Stimulated activated CD8-positive, alpha-beta memory T cell treated with anti-CD3 and anti-CD28 coated beads, Interleukin-15, amount 100 ng/mL, for 24 hours (primary cell): ENCODE measurements around the gene RPL14.
"Not testable (repeated sequence)": the region's sequence is repeated elsewhere in the genome, so short reads cannot be mapped to it uniquely, and the experiment has no call there.

ENCODE experiments used
- DNase-seq: peaks from one replicate; pipeline ENCODE4 v3.0.0-alpha.2; 2020; ENCODE audit warnings: low read depth

The RPL14 gene

DNA sequence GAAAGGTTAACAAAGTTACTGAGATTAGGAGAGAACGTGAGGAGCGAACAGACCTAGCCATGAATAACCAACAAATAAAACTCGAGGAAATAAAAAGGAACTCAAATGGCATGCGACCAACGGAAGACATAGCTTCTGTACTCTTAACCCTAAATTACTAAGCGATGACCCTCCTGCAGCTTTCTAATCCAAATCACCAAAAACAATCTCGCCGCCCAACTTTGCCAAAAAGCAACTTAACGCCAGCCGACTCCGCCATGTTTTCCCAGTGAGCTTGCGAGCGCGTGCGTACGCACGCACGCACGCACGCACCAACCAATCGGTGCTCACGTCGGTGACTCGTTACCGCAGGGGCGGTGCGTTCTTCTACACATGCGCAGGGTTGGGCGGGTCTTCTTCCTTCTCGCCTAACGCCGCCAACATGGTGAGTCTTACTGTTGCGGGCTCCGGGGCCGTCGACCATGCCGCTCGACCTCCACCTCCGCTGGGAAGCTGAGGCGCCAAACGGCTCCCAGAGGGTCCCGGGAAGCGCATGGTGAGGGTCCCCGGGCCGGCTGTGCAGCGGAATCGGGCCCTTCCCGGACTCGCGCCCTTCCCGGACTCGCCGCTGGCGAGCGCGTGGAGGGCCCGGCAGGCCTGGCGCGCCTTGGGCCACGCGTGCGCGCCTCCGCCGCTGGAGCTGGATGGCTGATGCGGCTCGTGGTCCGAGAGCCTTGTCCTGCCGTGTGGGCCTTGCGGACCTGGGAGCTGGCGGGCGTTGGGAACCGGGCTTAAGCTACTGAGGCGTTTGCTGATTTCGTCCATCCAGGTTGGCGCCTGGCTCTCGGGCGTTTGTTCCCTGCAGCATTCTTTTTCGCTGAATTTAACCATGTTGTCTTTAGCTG lies at the start of gene RPL14:
TSS of gene RPL14 (plus strand) at position 400 of the 884 bp plus-strand sequence. CDS start at position 533, 133 bp downstream.
- peak; percentile 84 for DNase-seq

DNA sequence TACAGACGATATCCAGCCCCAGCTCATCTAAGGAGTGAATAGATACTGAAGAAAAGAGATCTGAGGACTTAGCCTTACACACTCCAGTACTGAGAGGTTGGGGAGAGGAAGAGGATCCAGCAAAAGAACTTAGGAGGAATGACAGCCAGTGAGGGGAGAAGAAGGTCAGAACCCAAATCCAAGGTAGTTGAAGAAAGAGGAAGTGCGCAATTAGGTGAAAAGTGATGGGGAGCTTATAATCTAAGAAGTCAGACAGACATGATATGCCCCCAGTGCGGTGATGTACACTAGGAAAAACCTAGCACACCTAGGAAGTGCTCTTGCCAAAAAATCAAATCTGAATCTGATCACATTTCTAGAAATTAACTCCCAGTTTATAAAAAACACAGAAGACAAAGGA lies 49.5 kb upstream of the RPL14 start:
- no peak for DNase-seq

DNA sequence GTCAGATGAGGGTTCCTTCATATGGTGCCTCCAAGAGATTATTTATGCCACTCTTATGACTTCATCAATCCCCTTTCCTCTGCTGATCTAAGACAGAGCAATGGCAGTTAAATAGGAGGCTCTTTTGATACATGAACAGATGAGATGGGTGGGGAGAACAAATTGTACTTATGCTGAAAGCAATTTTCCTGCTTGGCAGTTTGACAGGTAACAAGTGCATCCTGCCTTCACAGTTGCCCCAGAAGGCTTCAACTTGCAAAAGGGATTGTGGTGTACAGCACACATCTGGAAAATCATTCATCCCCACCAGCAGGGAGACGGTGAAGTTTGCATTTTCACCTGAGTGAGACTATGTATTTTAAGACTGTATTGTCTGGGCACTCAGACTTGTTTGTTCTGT lies 42.9 kb upstream of the RPL14 start:
- no peak for DNase-seq

DNA sequence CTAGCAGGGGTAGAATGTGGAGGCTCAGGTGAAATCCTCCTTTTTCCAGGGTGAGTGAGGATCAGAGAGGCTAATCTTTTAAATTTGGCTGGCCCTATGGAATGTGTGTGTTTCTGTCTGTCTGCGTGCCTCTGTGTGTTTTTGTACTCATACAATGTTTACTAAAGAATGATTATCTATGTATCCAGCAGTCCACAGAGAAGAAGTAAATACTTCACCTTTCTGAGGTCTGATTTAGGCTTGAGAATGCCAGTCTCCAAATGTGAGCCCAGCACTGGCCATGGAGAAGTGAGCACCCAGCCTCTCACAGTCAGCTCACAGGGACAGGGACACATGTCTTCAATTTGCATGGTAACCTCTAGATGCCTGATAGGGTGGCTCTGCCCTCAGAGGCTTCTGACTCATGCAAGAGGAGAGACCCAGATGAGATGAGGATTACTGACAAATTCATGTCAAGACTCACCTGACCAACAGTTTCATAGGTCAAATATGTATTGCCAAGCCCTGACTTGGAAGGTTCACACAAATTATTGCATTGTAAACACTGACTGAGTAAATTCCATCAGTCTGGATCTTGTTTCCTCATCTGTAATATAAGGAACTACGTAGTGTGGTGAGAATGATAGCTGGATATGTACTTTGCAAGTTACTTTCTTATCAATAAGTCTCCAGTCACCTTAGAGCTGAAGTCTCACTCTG lies 39.1 kb upstream of the RPL14 start:
- DNase-seq: no peak

DNA sequence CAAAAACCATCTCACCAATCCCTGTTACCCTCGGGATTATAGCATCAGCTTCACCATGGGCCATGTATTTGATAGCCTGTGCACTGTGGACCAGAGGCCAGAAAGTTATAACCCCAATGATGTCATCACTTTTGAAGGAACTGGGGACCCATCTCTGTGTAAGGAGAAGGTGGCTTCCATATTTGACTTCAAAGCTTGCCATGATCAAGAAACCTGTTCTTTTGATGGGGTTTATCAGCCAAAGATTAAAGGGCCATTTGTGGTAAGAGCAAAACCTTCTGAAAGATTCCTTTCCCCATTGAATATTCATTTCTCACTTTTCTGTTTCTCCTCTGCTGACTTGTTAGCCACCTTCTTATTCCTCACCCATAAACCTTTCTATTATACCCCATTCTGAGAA lies 34.3 kb upstream of the RPL14 start:
- DNase-seq: no peak

DNA sequence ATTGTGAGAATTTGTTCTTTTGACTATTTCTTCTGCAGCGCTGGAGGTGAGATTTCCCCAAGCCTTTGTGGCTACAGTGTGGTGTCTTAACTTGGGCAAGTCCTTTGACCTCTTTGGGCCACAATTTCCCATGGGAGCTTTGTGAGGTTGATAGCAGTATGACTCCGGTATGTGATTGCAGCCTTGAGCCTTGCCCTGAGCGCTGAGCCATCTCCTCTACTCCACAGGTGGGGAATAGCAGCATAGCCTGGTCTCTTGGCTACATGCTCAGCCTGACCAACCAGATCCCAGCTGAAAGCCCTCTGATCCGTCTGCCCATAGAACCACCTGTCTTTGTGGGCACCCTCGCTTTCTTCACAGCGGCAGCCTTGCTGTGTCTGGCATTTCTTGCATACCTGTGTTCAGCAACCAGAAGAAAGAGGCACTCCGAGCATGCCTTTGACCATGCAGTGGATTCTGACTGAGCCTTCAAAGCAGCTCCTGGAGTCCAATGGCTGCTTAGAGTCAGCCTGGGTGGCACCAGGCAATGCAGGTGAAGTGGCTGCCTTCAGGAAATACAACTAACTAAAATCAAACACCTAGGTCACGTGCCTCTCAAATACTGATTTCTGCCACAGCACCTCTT lies 30.0 kb upstream of the RPL14 start:
- no peak for DNase-seq

DNA sequence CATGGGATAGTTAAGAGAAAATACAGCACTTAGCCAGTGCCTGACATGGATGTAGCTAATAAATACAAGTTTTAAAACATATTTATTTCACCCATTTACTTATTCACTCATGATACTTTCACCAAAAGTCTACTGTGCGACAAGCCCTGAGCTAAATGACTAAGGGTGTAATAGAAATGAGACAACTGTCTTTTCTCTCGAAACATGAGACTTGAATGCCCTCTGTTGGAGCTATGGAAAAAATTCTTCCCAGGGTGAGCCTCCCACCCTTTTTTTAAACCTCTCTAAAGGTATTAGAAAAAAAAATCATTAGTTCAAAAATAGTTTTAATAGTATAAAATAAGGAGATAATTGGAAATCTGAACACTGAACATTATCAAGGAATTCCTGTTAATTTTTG lies 24.3 kb upstream of the RPL14 start:
- DNase-seq: no peak

DNA sequence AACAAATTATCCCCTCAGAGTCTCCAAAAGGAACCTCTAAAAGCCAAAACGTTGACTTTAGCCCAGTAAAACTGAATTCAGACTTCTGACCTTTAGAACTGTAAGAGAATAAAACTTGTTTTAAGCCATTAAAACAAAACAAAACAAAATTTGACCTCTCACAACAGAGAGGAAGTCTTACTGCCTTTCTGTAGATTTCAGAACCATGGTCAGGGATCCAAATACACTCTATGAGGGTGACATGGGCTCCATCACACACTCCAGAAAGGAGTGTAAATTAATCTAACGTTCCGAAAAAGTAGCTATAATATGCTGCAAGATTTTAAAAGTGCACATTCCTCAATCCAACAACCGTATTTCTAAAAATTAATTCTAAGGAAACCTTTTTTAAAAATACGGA lies 19.2 kb upstream of the RPL14 start:
- DNase-seq: no peak

DNA sequence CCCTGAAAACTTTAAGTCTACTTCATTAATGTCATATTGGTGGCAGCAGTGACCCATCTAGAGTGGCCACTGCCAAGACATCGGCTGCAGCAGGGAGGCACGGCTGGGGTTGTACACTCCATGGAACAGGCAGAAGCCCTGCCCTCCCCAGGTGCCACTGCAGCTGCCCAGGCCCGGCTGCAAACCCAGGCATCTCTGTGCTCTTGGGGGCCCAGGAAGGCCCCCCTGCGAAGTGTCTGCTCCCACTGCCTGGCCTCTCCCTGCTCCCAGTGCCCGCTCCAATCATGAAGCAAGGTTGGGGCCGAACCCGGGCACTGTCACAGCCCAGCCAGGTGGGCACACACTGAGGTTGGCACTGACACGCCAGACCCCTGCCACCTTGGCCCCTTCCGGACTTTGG lies 12.1 kb upstream of the RPL14 start:
- DNase-seq: no peak

DNA sequence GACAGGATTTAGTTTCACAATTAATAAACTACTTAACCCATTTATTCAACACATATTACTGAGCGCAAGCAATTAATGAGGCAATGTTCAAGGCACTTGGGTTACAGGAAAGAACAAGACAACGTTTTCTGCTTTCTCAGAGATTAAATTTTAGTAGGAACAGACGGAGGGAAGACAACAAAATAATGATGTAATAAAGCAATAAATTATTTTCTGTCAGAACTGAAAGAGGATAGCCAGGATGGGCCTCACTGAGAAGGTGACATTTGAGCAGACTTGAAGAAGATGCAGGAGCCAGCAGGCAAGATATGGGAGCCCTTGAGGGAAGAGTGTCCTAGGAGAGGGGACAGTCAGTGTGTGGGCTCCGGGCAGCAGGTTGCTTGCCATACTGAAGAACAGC lies 11.3 kb upstream of the RPL14 start:
- DNase-seq: no peak

DNA sequence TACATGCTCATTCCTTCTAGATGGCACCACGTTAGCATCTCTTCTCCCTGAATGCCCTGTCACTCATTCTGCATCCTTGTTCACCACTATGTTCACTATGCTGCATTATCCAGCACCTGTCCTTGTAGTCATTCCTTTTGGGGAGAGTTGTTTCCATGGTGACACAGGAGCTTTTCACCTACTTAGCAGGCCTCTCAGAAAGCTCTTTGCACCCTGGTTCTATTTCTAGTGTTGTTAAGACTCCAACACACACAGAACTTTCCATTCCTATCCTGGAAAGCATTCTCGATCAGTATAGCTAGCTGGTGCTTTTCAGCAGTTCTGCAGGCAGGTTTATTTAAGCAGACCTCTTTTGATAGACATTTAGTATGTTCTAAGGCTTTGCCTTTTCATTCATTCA lies 6.7 kb upstream of the RPL14 start:
- DNase-seq: no peak

DNA sequence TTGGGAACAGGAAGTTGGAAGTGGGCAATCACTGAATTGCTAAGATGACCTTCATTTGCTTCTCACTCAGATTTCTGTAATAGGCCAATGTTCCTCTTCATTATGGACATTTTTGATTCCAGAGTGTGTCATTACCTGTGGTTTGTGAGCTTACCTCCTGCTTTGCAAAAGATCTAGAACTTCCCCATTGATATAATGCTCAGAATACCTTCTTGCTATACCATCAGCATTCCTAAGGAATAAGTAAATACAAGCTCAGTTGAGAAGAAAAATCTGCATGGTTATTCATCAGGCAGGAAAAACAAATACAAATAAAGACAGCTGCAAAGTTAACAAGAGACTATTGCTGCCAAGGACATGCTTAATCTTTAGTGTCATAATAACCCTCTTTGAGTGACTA lies 5.6 kb upstream of the RPL14 start:
- DNase-seq: no peak

DNA sequence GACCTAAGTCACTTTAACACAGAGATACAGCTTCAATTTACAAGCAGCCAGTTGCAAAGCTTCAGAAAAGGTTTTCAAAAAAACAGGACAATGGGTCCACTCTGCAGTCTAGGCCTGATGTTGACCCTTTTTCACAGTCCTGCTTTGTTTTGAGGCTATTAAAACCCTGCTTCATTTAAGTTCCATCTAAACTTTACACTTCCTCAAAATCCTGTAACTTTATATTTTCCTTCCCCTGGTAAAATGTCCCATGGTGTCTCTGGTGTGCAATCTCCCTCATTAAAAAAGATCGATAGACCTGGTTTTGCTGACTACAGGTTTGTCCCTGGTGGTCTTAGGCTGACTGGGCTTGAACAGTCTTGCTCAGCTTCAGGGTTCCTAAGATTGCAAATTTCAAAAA lies 5.1 kb upstream of the RPL14 start:
- no peak for DNase-seq

DNA sequence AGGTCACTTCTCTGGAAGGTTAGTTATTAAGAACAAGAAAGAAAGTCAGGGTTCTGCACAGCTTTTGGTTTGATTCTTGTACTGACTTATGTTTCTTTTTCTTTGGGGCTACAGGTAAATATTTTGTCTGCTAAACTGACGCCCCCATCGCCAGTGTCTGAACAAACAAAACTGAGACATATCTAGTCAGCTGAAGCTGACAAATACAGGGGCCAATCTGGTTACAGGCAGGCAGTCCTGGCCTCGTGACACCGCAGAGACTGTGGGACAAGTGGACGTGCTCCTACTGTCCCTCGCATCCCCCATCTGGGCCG lies 4.6 kb upstream of the RPL14 start:
- no peak for DNase-seq

DNA sequence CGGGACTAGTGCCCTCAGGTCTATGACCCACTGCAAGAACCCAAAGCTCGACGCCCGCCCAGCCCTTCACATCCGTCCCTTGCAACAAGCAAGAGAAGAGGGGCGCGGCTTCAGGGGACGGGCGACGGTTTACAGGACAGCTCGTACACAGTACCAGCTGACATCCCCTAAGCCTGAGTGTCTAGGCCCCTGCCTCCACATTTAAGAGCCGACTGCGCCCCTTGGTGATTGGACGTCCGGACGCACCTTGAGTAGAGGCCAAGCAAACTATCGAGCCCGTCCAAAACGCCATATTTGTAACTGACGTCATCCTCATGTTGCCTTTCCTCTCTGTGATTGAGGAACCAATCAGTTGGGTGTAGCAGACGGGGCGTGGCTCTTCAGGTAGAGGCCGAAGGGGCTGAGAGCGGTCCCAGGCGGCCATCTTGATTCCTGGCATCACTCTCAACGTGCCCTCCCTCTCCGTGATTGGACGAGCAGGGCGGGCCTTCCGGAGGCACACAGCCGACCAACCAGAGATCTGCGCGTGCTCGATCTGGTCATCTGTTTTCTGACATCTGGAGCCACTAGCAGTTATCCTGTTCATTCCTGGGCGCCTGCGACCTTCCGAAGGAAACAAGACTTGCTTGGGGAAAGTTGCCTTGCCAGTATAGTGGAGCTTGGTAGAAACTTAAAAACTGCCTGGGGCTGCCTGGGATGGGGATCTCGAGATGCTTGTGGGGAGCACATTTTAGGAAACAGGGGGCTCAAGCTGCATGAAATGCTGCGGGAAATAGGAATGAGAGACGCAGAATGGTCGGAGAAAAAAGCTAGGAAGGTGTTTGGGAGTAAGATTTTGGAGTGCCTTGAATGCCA lies 4.0 kb upstream of the RPL14 start:
- DNase-seq: peak; percentile 76

DNA sequence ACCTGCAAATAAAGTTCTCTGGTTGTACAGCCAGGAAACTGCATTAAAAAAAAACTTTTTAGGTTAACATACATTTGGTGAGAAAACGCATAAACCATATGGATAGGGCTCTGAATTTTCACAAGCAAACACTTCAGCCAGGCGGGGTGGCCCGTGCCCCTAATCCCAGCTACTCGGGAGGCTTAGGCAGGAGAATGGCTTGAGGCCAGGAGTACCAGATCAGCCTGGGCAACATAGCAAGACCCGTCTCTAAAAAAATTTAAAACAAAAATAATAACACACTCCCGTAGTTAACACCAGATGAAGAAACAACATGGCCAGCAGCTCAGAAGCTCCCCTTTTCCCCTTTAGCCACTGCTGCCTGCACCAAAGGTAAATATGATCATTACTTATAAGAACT lies 3.2 kb upstream of the RPL14 start:
- no peak for DNase-seq

DNA sequence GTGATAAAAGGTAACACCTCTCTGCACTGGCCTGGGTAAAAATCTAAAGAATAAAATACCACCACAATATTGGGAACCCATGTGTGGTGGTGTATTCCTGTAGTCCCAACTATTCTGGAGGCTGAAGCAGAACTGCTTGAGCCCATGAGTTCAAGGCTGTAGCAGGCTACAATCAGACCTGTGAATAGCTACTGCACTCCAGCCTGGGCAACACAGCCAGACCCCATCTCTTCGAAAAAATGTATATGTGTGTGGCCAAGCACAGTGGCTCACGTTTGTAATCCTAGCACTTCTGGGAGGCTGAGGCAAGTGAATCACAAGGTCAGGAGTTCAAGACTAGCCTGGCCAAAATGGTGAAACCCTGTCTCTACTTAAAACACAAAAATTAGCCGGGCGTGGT lies 1.8 kb upstream of the RPL14 start:
- no peak for DNase-seq

DNA sequence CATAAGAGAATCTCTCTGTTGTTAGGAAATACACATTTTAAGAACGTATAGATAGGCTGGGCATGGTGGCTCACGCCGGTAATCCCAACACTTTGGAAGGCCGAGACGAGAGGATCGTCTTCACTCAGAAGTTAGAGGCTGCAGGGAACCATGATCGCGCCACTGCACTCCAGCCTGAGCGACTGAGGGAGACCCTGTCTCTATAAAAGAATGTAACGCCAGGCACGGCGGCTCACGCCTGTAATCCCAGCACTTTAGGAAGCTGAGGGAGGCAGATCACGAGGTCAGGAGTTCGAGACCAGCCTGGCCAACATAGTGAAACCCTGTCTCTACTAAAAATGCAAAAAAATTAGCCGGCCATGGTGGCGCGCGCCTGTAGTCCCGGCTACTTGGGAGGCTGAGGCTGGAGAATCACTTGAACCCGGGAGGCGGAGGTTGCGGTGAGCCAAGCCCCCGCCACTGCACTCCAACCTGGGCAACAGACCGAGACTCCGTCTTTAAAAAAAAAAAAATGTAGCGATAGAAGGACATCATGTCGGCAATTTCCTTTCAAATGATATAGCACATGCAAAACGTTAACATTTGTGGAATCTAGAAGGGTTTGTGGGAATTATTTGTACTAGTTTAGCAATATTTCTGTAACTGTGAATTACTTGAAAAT lies 730 bp upstream of the RPL14 start:
- no peak for DNase-seq

DNA sequence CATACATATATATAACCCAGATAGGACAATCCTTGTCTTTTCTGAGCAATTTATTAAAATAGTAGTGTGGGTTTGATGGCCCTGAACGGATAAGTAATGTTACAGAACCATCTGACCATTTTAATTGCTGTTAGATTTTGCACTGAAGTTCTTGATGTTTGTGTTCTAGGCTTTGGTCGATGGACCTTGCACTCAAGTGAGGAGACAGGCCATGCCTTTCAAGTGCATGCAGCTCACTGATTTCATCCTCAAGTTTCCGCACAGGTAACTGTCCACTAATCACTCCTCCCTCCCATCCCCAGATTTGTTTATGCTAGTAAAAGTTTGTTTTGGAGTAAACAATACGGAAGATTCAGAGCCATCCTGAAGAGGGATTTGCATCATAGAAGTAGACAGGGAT lies 1.3 kb downstream of the RPL14 start:
- DNase-seq: no peak

DNA sequence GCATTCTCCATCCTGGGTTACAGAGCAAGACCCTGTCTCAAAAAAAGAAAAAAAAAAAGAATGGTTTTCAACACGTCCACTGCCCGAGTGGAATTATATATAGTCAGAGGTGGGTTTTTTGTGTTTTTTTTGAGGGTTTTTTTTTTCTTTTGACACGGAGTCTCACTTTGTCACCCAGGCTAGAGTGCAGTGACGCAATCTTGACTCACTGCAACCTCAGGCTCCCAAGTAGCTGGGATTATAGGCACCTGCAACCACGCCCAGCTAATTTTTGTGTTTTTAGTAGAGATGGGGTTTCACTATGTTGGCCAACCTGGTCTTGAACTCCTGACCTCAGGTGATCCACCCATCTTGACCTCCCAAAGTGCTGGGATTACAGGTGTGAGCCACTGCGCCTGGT lies 3.3 kb downstream of the RPL14 start:
- DNase-seq: not testable (repeated sequence)

DNA sequence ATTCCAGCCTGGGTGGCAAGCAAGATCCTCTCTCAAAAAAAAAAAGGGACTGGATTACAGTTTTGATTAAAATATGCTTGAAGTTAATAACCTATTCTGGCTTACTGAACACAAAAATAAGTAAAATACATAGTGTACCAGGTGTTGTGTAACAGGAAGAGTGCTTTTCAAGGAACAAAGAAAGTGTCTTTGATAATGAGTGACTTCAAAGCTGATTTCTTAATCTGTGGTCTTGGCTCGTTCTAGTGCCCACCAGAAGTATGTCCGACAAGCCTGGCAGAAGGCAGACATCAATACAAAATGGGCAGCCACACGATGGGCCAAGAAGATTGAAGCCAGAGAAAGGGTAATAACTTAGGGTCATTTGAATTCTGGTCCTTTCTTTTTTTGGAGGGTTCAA lies 4.0 kb downstream of the RPL14 start:
- DNase-seq: no peak

DNA sequence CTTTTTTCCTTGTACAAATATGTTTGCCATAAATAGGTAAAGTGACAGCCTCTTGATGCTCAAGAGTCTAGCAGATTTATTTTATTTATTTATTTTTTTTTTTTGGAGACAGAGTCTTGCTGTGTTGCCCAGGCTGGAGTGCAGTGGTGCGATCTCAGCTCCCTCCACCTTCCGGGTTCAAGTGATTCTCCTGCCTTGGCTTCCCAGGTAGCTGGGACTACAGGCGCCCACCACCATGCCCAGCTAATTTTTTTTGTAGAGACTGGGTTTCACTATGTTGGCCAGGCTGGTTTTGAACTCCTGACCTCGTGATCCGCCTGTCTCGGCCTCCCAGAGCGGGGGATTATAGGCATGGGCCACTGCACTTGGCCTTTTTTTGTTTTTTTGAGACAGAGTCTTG lies 5.7 kb downstream of the RPL14 start:
- DNase-seq: not testable (repeated sequence)
